GM21381 (cell line): Measurements from ENCODE around the gene SLC32A1.

Source experiments
- ATAC-seq: cut with Tn5 transposase; IDR thresholded peaks from one replicate; pipeline ENCODE4 v1.9.1; 2021; ENCODE audit warnings: mild to moderate bottlenecking, moderate library complexity; ENCODE audit not compliant: unreplicated experiment

Gene SLC32A1

GRCh38 chr20:38723848-38724625 lies at the start of gene SLC32A1:
Gene SLC32A1 (plus strand): TSS chr20:38724486. CDS start chr20:38724725, 239 bp downstream.
- ATAC-seq = no peak

- no peak for ATAC-seq
These were observed 49.5 kb upstream of the SLC32A1 start for GRCh38 chr20:38674765-38675133.

GRCh38 chr20:38676576-38676975 lies 47.7 kb upstream of the SLC32A1 start:
- no peak for ATAC-seq

DNA sequence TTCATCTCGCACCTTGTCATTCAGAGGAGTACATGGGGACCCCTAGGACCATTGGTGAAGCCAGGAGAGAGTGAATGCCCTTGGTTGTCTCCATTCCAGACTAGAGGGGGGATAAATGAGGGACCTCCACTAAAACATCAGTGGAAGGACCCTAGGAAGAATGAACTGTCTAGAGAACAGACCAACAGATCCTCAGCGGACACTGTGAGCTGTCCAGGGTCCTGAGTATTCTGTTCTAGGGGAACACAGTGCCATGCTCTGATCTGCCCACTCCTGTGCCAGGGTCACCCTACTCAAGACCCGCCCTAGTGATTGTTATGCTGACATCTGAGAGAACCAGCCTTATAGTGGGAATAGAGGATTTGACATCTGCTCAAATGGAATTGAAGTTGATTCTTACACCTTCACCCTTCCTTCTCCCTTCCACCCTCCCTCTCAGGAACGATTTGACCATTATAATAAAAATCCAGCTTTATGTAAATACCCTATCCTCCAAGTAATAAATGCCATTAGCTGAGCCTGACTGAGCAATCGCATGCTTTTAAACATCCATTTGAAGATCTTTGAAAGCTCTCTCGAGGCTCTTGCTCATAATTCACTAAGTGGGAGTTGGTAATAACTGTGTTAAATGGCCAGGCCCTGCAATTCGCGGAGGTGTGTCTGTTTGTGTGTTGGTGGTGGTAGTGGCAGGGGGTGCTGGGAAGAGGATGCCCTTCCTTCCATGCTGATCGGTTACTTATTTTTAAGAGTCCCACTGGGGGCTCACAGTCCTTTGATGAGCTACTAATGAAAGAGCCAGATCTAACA lies 43.6 kb upstream of the SLC32A1 start:
- ATAC-seq = no peak

GRCh38 chr20:38685271-38685670 lies 39.0 kb upstream of the SLC32A1 start:
- no peak for ATAC-seq

GRCh38 chr20:38685853-38686473 lies 38.3 kb upstream of the SLC32A1 start:
- no peak for ATAC-seq

- ATAC-seq = no peak
These were observed 31.6 kb upstream of the SLC32A1 start for GRCh38 chr20:38692436-38693411.

DNA sequence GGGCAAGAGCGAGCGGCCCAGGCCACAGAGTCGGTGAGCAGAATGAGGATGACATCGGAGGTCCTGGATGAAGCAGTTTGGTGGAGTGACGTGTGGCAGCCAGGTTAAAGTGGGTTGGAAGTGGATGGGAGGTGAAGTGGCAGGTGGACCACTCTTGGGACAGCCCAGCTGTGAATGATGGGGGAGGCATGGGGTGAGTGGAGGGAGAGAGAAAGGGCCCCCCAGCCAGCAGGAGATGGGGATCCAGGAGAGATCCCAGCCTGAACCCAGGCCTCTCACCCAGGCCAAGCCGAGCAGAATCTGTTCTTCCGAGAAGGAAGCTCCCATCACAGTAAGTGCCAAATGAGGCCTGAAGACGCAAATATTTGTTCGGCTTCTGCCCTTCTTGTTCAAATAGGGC lies 27.0 kb upstream of the SLC32A1 start:
- no peak for ATAC-seq

DNA sequence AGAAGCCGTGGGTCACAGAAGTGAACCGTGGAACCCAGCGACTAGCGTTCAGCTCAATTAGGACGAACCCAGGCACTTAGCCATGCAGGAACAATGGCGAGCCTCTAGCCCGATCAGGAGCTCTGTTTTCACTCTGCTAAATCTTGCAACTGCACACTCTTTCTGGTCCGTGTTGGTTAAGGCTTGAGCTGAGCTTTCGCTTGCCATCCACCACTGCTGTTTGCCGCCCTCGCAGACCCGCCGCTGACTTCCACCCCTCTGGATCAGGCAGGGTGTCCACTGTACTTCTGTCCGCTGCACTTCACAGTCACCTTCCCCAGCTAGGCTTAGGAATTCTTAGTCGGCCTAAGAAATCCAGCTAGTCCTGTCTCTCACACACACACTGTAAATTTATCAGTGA lies 25.7 kb upstream of the SLC32A1 start:
- no peak for ATAC-seq

DNA sequence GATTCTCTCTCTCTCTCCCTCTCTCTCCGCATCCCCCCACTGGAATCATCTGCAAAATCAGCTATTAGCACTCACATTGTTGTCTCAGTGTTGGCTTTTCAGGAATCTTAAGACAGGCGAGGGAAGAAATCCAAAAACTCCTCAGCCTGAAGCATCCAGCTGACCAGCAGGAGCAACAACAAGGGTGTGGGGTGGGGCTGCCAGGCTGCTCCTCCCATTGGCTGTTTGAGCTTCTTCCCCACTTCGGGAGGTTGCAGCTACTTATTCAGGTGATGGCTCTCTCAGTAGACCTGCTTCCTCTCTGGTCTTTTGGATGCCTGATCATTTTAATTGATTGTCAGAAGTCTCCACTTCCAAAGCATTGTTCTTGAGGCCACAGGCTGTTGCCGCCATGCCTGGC lies 24.1 kb upstream of the SLC32A1 start:
- no peak for ATAC-seq

GRCh38 chr20:38700926-38701325 lies 23.4 kb upstream of the SLC32A1 start:
- ATAC-seq = no peak

- no peak for ATAC-seq
These were observed 20.8 kb upstream of the SLC32A1 start for GRCh38 chr20:38703526-38703925.

- ATAC-seq = no peak
These were observed 20.1 kb upstream of the SLC32A1 start for GRCh38 chr20:38704136-38704535.

DNA sequence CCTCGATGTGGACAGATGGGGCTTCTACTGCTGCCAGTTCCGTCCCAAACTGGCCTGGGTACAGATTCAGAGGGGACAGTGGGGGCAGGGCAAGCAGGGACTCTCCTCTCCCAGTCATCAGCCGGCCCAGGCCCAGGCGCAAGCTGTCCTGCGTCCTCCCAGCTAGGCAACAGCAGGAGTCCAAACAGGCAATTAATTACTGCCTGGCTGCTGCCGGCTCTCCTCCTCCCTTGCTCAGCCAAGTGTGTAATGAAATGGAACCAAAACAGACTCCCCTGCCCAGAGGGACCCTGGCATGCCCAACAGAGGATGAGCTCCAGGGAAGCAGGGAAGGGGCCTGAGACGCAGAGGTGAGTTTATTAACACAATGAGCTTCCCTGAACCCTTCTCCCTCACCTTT lies 17.8 kb upstream of the SLC32A1 start:
- no peak for ATAC-seq

- no peak for ATAC-seq
These were observed 10.0 kb upstream of the SLC32A1 start for GRCh38 chr20:38714308-38714707.

- ATAC-seq = no peak
These were observed 8.6 kb upstream of the SLC32A1 start for GRCh38 chr20:38715646-38716045.

DNA sequence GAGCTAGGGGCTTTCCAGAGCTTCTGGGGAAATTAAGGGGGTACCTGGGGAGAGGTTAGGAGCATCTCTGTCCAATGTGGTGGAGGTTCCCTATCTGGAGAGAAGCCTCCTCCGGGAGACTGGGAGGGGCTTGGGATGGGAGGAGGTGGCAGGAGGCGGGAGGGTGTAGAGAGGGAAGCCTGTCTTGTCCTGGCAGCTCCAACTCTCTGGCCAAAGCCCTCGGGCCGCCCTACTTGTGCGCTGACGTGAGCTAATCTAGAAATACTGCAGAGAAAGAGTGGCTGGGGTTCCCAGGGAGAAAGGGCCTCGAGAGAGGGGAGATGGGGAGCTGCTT lies 1.6 kb upstream of the SLC32A1 start:
- ATAC-seq = no peak

- no peak for ATAC-seq
These were observed 1.1 kb upstream of the SLC32A1 start for GRCh38 chr20:38723017-38723847.

- ATAC-seq = no peak
These were observed 401 bp downstream of the SLC32A1 start for GRCh38 chr20:38724626-38725147.
